NCI-H146 (cell line): Measurements from ENCODE around the gene NOB1.

ENCODE experiments used
- DNase-seq: peaks from one replicate; lab custom pipeline; 2025; lab: John Stamatoyannopoulos, UW

Gene NOB1

DNA sequence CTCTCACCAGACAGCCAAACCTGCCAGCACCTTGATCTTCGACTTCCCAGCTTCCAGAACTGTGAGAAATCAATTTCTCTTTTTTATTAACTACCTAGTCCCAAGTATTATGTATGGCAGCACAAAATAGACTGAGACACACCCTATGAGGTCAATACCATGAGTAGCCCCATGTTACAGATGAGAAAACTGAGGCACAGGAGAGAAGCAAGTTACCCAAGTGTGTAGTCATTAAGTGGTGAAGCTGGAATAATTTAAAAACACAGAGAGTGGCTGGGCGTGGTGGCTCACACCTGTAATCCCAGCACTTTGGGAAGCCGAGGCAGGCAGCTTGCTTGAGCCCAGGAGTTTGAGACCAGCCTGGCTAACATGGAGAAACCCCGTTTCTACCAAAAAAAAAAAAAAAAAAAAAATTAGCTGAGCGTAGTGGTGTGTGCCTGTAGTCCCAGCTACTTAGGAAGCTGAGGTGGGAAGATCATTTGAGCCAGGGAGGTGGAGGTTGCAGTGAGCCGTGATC, 33.2 kb downstream of the NOB1 start:
- DNase-seq: no peak

DNA sequence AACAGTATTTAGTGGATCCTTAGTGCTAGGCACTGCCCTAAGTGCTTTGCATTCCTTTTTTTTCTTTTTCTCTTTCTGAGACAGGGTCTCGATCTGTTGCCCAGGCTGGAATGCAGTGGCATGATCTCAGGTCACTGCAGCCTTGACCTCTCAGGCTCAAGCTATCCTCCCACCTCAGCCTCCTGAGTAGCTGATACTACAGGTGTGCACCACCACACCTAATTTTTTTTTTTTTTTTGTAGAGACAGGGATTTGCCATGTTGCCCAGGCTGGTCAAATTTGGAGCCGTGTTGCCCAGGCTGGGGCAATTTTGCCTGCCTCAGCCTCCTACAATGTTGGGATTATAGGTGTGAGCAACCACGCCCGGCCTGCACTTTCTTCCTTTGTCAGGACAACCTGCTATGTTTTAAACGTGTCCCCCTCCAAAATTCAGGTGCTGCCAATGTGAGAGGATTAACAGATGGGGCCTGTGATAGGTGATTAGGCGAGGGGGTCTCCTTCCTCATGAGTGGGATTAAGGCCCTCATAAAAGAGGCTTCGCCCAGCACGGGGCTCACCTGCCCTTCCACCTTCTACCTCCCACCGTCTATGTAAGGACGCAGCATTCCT, 33.8 kb downstream of the NOB1 start:
- DNase-seq: no peak

DNA sequence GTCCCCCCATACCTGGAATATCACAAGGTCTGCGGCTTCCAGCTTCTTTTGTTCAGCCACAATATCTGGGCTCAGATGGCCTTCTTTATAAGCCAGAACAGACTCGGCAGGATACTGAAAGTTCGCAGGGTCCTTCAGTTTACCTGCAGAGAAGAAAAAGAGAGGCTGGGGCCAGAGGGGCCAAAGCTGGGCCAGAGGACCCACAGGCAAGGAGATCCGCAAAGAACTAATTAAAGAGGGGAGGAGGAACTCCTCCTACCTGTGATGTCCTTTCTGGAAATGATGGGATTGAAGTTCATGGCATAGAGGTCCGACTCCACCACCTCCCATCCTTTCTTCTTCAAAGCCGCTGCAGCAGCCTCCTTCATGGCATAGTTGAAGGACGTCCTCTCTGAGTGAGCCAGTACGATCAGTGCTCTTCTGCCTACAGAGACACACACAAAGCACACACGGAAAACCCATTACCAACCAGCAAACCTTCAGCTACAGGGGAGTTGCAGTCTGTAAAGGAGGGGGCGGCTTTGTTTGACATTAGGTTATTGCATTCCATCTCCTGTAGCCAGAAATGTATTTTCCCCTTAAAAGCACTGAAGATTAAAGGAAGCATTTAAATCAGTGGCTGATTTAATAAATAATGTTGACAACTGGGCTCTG, 36.5 kb downstream of the NOB1 start:
- no peak for DNase-seq

DNA sequence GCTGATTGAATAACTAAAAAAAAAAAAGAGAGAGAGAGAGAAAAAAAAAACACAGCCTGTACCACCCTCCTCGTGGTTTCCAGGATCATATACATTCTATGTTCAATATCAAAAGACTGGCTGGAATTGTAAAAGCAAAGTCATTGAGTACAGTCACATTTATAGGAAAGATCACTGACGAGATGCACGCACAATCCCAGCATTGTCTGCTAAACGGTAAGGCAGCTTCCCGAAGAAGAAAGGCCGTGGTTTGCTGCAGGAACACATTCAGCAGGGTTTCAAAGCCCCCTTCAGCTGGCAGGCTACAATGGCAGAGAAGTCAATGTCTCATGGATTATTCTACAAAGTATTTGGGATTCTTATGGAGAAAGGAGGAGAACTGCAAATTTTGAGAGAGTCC, 37.7 kb downstream of the NOB1 start:
- DNase-seq: no peak

DNA sequence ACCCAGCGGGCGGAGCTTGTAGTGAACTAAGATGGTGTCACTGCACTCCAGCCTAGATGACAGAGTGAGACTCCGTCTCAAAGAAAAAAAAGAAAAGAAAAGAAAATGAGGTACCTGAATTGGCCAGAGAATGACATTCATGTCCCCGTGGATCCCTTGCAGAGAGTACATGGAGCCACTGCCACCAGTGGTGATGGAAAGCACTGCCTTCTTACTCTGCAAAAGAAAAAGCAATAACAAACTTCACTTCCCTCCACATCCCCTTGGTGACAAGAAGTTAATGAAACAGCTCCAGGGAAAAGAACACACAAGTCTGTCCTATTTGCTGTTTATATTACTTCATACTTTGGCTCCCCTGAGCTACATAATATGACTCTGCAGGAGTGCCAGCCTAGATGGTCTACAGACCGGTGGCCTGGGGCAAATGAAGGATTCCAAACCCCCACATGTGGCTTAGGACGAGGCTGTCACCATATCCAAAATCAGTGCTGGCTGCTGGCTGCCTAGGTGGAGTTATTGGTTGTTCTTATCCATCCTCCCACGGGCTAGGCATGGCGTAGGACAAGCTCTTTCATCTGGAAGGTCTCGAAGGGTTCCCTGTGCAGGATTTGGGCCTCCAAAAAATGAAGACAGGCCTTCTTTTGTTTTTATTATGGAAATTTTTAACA, 41.7 kb downstream of the NOB1 start:
- DNase-seq: no peak

DNA sequence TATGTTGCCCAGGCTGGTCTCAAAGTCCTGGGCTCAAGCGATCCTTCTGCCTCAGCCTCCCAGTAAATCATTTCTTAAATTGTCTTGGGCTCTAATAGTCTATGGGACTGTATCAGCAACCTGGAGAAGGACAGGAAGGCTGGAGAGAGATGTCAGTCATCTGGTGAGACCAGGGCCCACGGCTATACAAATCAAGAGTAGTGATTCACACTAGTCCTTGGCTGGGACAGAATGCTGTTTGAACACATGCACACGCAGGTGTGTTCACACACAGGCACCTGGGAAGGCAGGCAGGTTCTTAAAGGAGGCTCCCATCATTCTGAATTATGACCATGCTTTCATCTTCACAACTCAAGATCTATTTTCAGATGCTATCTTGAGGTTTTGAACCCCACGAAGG, 42.4 kb downstream of the NOB1 start:
- no peak for DNase-seq

DNA sequence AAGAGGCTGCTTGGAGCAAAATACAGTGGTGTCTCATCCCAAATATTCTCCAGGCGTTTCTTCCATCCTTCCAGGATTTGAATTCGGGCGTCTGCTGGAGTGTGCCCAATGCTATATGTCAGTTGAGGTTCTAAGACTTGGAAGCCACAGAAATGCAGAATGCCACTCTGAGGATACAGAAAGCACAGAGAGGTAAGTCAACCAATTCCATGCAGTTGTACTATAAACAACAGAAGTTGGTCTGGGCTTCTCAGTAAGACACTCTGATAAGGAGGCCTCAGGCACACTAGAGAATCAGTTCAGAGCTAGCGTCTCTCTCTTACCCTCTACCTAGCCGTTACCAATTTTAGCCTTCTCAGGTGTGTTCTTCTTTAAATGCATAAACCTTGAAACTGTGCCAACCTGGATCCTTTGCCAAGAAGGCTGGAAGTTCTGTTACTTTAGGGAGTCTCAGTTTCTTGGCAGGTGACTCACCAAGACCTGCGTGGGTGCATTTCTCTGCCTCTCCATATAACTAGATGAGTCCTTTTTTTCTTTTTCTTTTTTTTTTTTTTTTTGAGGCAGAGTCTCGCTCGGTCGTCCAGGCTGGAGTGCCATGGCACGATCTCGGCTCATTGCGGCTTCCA, 43.5 kb downstream of the NOB1 start:
- no peak for DNase-seq

DNA sequence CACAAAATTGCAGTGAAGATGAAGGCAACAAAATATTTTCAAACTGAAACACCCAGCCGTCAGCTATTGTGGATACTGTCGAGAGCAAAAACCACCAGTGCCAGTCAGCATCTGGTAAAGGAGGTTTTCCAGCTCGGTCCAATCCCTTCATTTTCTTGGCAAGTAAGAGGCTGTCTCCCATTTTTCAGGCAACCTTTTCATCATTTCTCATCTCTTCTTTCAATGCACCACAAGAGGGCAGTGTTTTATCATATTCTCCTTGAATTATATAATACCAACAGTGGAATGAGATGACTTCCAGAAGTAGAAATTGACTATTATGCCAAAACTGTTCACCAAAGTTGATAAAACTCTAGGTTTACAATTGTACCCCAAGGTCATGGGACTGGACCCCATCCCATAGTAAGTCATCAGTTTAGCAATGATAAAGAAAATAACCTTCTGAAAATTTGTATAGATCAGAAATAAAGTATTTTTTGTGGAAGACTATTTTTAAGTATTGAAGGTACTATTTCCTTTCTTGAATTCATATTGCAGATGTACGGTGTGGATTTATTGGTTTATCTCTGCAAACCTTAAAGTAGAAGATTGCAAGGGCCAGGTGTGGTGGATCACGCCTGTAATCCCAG, 45.2 kb downstream of the NOB1 start:
- DNase-seq: peak; percentile 47

DNA sequence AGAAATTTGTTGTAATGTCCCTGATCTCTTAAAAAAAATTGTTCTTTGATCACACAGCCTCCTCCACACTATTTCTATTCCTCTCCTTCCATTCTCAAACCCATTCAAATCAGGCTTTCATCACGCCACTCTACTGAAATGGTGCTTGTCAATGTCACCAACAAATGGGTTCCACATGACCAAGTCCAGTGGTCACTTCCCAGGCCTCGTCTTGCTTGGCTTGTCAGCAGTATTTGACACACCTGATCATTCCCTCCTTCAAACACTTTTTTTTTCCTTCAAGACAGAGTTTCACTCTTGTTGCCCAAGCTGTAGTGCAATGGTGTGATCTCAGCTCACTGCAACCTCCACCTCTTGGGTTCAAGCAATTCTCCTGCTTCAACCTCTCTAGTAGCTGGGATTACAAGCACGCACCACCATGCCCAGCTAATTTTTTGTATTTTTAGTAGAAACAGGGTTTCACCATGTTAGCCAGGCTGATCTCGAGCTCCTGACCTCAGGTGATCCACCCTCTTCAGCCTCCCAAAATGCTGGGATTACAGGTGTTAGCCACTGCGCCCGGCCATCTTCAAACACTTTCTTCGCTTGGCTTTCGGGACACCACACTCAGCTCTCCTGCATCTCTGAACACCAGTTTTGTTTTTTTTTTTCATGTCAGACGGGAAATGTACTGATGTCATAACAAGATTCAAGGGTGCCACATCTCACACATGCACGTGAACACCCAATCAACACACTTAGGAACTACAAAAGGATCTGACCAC, 46.6 kb downstream of the NOB1 start:
- no peak for DNase-seq

DNA sequence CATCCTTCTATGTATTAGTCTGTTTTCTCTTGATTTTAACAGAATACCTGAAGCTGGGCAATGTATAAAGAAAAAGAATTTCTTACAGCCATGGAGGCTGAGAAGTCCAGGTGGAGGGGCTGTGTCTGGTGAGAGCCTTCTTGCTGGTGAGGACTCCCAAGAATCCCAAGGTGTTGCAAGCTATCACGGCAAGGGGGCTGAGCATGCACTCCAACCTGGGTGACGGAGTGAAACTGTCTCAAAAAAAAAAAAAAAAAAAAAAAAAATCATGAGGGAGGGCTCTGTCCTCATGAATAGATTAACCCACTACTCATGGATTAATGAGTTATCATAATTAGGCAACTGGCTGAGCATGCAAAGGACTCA, 47.8 kb downstream of the NOB1 start:
- DNase-seq: no peak

DNA sequence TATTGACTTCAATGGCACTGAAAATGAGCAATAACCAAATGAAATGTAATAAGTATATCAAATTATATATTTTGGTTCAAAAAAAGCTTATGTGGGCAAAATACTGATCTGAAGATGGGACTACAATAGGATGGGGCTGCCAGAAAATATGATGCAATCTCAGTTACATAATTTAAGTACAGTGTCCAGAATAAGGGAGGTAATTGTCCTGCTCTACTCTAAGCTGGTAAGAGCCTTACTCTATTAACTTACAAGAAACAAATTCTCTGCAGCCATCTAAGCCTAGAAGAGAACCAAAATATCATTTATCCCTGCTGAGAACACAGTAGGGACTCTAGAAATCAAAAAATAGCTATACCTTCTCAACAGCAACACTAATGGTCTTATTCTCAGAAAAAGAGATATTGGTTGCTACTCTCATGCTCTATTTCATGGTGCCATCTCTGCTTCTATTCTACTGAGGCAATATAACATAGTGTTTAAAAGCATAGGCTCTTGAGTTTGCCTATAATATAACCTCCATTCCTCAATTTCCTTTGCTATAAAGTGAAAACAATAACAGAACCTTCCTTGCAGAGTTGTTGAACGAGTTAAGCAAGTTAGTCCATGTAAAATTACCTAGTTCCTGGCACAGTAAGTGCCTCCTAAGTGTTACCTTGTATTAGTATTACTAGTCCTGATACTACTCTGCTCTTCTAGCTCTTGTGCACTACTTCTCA, 48.3 kb downstream of the NOB1 start:
- no peak for DNase-seq

DNA sequence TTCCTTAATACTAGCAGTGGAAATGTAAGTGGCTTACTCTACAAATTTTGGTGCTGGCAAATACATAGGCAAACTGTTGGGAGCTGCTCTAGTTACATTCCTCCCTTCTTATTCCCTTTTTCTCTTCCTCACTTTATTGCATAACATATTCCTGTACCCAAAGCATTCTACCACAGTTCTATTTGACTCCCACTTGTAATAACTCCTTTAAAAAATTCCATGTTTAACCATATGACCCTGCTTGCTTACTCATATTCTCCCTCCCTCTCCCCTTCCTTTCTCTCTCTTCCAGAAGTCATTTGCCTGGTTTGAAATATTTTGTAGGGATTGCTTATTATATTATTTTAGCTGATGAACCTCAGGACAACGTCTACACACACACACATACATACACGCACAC, 51.1 kb downstream of the NOB1 start:
- DNase-seq: no peak

DNA sequence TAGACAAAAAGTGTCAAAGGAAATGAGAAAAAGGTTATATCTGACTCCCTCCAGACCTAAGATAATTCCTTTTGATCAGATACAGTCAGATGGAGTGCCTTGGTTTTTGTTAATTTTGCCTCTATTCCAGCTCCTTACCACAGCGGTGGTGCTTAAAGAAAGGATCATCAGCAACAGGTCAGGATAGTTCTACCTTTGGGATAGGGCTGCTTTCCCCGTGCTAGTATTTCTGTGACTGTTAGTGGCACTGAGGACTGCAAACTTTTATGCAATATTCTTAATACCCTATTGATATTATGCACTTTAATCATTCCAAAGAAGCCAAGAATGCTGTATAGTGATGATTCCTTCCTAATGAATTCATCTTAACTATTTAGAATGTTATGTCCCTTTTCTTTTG, 52.9 kb downstream of the NOB1 start:
- DNase-seq: no peak

DNA sequence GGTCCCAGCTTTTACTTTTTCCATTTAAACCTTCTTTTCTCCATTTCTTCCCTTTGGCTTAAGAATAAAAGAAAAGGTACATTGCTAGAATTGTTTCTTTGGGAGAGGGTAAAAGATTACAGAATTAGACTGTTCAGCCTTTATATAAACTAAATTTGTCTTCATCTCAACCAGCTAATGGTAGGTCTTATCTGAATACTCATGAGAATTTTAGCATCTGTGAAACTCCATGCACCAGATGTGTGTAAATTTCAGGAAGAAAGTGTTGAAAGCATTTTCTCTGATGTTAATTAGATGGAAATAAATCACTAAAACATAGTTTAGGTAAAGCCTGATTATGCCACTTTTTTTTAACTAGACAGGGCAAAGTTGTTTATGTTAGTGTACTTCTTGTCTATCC, 53.3 kb downstream of the NOB1 start:
- DNase-seq: no peak

DNA sequence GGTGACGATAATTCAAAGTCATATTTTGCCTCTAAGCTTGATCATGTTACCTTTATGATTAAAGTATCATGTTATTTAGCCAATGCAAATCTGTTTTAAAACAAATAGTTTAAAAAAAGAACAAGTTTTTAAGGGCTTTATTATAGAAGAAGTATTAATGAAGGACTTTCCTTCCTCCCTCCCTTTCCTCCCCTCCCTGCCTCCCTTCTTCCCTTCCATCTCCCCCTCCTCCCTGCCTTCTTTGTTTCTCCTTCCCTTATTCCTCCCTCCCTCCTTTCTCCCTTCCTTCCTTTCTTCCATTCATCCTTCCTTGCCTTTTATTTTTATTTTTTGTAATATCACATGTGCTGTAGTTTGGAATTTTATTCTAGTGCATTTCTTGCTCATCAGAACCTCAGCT, 54.8 kb downstream of the NOB1 start:
- no peak for DNase-seq

DNA sequence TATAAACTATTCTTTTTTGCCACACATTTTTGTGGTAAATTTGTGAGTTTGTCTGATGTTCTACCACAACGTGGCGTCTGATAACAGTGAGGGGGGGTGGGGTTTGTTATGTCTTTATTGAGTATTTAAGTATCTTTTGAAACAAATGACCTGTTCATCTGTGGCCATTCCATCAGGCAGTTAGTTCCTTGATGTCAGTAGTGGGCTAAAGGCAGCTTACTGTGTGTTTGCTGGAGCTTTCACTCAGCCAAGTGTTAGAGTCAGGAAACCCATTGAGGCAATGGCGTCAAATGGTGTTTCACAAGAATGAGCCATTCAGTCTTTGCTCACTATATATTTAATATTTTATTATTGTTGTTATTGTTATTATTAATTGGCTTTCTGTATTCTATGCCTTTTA, 56.3 kb downstream of the NOB1 start:
- DNase-seq: no peak

DNA sequence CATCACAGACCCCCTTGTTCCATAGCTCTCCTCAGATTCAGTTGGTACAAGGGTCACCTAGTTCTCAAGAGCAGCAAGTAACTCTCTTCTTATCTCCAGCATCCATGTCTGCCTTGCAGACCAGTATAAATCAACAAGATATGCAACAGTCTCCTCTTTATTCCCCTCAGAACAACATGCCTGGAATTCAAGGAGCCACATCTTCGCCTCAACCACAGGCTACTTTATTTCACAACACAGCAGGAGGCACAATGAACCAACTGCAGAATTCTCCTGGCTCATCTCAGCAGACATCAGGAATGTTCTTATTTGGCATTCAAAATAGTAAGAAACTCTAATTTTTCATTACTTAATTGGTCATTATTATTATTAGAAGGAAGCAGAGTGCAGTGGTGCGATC, 60.8 kb downstream of the NOB1 start:
- DNase-seq: no peak

DNA sequence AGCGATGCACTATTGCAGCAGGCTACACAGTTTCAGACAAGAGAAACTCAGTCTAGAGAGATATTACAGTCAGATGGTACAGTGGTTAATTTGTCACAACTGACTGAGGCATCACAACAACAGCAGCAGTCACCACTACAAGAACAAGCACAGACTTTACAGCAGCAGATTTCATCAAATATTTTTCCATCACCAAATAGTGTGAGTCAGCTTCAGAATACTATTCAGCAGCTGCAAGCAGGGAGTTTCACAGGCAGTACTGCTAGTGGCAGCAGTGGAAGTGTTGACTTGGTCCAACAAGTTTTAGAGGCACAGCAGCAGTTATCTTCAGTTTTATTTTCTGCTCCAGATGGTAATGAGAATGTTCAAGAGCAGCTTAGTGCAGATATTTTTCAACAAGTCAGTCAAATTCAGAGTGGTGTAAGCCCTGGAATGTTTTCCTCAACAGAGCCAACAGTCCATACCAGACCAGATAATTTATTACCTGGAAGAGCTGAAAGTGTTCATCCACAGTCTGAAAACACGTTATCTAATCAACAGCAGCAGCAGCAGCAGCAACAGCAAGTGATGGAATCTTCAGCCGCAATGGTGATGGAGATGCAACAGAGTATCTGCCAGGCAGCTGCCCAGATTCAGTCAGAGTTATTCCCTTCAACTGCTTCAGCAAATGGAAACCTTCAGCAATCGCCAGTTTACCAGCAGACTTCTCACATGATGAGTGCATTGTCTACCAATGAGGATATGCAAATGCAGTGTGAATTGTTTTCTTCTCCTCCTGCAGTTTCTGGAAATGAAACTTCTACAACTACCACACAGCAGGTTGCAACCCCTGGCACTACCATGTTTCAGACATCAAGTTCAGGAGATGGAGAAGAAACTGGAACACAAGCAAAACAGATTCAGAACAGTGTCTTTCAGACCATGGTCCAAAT, 62.5 kb downstream of the NOB1 start:
- DNase-seq: no peak
